BLaER1 treated with 17β-estradiol and CSF1 and Interleukin-3, amounts not matched to agents 10 nM and 100 nM (cell line): ENCODE results near the gene FRMD7.

Experiments used
- H3K27ac ChIP-seq, 11 experiments: shearing (Covaris generic); formaldehyde crosslinking; 2 replicates each; pipeline ENCODE4 v1.8.1; 2022
- H3K27me3 ChIP-seq, 11 experiments: shearing (Covaris generic); formaldehyde crosslinking; 2 replicates each; pipeline ENCODE4 v1.8.1; 2022
- H3K36me3 ChIP-seq, 11 experiments: shearing (Covaris generic); formaldehyde crosslinking; 2 replicates each; pipeline ENCODE4 v1.8.1; 2022
- H3K4me1 ChIP-seq, 10 experiments: shearing (Covaris generic); formaldehyde crosslinking; 2 replicates each; pipeline ENCODE4 v1.8.1; 2022
- H3K4me2 ChIP-seq, 11 experiments: shearing (Covaris generic); formaldehyde crosslinking; 2 replicates each; pipeline ENCODE4 v1.8.1; 2022
- H3K4me3 ChIP-seq, 10 experiments: shearing (Covaris generic); formaldehyde crosslinking; 2 replicates each; pipeline ENCODE4 v1.8.1; 2022
- H3K9ac ChIP-seq, 11 experiments: shearing (Covaris generic); formaldehyde crosslinking; 2 replicates each; pipeline ENCODE4 v1.8.1; 2022
- H3K9me3 ChIP-seq, 11 experiments: shearing (Covaris generic); formaldehyde crosslinking; replicated peaks in 1 of 11; 2 replicates each; pipeline ENCODE4 v1.8.1; 2022
- H4K20me1 ChIP-seq, 11 experiments: shearing (Covaris generic); formaldehyde crosslinking; 2 replicates each; pipeline ENCODE4 v1.8.1; 2022
- Cebpa-rat ChIP-seq, 11 experiments: shearing (Covaris generic); IDR thresholded peaks; 2 replicates each; pipeline ENCODE4 v1.8.1; 2022

Gene FRMD7

DNA sequence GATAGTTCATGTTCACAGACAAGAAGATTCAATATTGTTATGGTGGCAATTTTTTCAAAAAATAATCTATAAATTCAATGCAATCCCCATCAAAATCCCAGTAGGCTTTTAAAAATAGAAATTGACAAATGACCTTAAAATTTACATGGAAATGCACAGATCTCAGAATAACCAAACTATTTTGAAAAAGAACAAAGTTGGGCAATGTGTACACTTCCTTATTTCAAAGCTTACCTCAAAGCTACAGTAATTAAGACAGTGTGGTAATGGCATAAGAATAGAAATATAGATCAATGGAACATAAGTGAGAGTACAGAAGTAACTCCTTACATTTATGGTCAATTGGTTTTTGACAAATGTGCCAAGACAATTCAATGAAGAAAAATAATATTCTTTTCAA, 39.0 kb downstream of the FRMD7 start:
- no peak for TF ChIP-seq Cebpa-rat (IDR thresholded peaks at IDR 0.05)
- Histone ChIP-seq H3K4me2 (no peak overlapping the region), H3K27me3 (peaks cover 91 to 100% (median 99%) of the 10 kb centered on the region in 11 experiments), H3K4me3 (no peak overlapping the region), H3K9ac (no peak overlapping the region), H4K20me1 (peaks cover 0 to 10% (median 0%) of the 10 kb centered on the region in 11 experiments; a peak in 4 of 22 replicates), H3K4me1 (peaks cover 0 to 11% (median 5%) of the 10 kb centered on the region in 10 experiments; a peak in 7 of 20 replicates), H3K9me3 (no peaks in the 10 kb centered on the region), H3K36me3 (no peaks in the 10 kb centered on the region), H3K27ac (no peak overlapping the region)

DNA sequence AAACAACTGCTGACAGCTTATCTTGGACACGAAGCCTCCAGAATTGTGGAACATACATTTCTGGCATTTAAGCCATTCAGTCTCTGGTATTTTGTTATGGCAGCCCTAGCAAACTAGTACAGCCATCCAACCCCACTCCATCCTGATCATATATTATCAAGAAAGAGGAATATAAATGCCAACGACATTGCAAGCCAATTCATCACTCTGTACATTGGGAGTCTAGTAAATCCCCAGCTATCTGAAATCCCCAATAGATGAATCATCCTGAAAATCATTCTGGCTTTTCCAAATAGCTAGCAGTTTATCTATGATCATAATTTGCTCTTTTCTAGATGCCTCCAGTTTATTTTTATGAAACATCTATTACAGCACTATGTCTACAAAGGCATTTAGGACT, 41.1 kb downstream of the FRMD7 start:
- peak overlapping the region in 1 of 11 experiments; percentile 26; a peak in 1 of 22 replicates for H3K4me2 ChIP-seq
- H3K36me3 ChIP-seq: no peaks in the 10 kb centered on the region
- H3K27me3 ChIP-seq: peaks cover 91 to 100% (median 99%) of the 10 kb centered on the region in 11 experiments
- no peak overlapping the region for H3K27ac ChIP-seq
- peaks cover 0 to 3% (median 0%) of the 10 kb centered on the region in 11 experiments; a peak in 1 of 22 replicates for H4K20me1 ChIP-seq
- no peak overlapping the region for H3K9ac ChIP-seq
- H3K9me3 ChIP-seq: no peaks in the 10 kb centered on the region
- H3K4me3 ChIP-seq: no peak overlapping the region
- H3K4me1 ChIP-seq: peaks cover 0 to 11% (median 5%) of the 10 kb centered on the region in 10 experiments; a peak in 7 of 20 replicates
- TF ChIP-seq Cebpa-rat (IDR thresholded peaks at IDR 0.05): no peak

DNA sequence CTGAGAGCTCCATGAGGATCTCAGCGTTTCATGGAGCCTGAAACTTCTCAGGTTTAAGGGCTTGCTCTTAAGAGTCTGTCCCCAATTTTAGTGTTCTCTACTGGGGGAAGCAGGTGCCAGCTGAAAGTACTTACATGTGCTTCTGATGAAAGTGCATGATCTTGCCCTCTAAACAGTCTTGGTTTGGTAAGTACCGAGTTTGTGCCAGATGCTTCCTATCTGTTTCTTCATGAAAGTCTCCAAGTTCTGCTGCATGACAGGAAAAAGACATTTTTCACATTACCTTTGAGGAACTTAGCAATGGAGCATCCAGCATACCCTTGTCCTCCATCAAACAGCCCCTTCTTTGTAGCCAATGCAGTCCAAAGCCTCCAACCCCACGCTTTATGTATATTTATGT, 42.0 kb downstream of the FRMD7 start:
- H3K4me1 ChIP-seq: peaks cover 0 to 11% (median 2%) of the 10 kb centered on the region in 10 experiments; a peak in 7 of 20 replicates
- H3K36me3 ChIP-seq: no peaks in the 10 kb centered on the region
- no peaks in the 10 kb centered on the region for H3K9me3 ChIP-seq
- TF ChIP-seq Cebpa-rat (IDR thresholded peaks at IDR 0.05): no peak
- H3K9ac ChIP-seq: no peak overlapping the region
- peaks cover 91 to 100% (median 99%) of the 10 kb centered on the region in 11 experiments for H3K27me3 ChIP-seq
- H4K20me1 ChIP-seq: 0 out of 22 replicates have a peak, but pooled peaks cover 0 to 3% (median 0%) of the 10 kb centered on the region in 11 experiments
- H3K4me3 ChIP-seq: no peak overlapping the region
- no peak overlapping the region for H3K4me2 ChIP-seq
- no peak overlapping the region for H3K27ac ChIP-seq

GRCh38 chrX:132077912-132078311, 49.9 kb downstream of the FRMD7 start:
- Histone ChIP-seq H3K27me3 (peaks cover 91 to 100% (median 99%) of the 10 kb centered on the region in 11 experiments), H3K36me3 (peaks cover 0 to 25% (median 13%) of the 10 kb centered on the region in 11 experiments; a peak in 11 of 22 replicates), H3K27ac (no peak overlapping the region), H4K20me1 (peaks cover 0 to 10% (median 0%) of the 10 kb centered on the region in 11 experiments; a peak in 2 of 22 replicates), H3K4me1 (no peaks in the 10 kb centered on the region), H3K9me3 (no peaks in the 10 kb centered on the region; a peak in 1 of 22 replicates), H3K4me2 (no peak overlapping the region), H3K9ac (no peak overlapping the region), H3K4me3 (no peak overlapping the region)
- TF ChIP-seq Cebpa-rat (IDR thresholded peaks at IDR 0.05): no peak

DNA sequence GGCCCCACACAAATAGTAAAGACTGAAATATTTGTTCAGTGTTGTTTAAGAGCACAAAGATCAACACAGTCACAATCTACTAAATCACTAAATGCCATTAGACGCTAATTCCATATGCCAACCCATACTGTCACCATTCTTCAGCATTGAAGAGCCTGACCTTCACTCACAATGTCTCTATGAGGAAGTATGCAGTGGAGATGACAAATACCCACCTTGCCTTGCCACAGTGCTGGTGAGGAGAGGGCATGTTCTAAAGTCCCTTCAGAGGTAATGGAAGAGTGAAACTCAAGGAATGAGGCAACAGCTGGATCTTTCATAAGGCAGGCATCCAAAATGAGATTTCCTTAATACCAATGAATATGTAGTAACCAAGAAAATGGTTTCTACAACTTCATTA, 50.4 kb downstream of the FRMD7 start:
- no peak for TF ChIP-seq Cebpa-rat (IDR thresholded peaks at IDR 0.05)
- Histone ChIP-seq H3K27ac (no peak overlapping the region), H3K36me3 (peaks cover 0 to 30% (median 14%) of the 10 kb centered on the region in 11 experiments; a peak in 11 of 22 replicates), H3K4me2 (no peak overlapping the region), H3K9me3 (no peaks in the 10 kb centered on the region; a peak in 1 of 22 replicates), H3K9ac (no peak overlapping the region), H3K4me1 (no peaks in the 10 kb centered on the region), H3K4me3 (no peak overlapping the region), H4K20me1 (peaks cover 0 to 10% (median 0%) of the 10 kb centered on the region in 11 experiments; a peak in 2 of 22 replicates), H3K27me3 (peaks cover 91 to 100% (median 99%) of the 10 kb centered on the region in 11 experiments)

- H3K4me1 ChIP-seq: no peaks in the 10 kb centered on the region
- no peaks in the 10 kb centered on the region; a peak in 1 of 22 replicates for H3K9me3 ChIP-seq
- no peak overlapping the region for H3K9ac ChIP-seq
- peaks cover 5 to 70% (median 29%) of the 10 kb centered on the region in 11 experiments; a peak in 15 of 22 replicates for H3K36me3 ChIP-seq
- no peak overlapping the region for H3K27ac ChIP-seq
- TF ChIP-seq Cebpa-rat (IDR thresholded peaks at IDR 0.05): no peak
- peaks cover 0 to 21% (median 0%) of the 10 kb centered on the region in 11 experiments; a peak in 4 of 22 replicates for H4K20me1 ChIP-seq
- H3K27me3 ChIP-seq: peaks cover 87 to 100% (median 97%) of the 10 kb centered on the region in 11 experiments
- no peak overlapping the region for H3K4me2 ChIP-seq
- no peak overlapping the region for H3K4me3 ChIP-seq
These were observed 56.6 kb downstream of the FRMD7 start for GRCh38 chrX:132071254-132071653.

DNA sequence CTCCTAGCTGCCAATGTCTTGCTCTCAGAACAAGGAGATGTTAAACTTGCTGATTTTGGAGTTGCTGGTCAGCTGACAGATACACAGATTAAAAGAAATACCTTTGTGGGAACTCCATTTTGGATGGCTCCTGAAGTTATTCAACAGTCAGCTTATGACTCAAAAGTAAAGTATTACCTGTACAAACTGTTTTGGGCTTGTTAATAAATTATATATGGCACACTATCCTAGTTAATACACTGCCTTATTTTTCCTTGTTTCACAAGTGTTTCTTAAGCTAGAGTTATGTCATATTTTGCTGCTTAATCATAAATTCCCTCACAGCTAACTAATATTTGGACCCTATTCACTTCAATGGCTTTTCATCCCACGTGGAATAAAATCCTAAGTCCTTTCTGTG, 59.4 kb downstream of the FRMD7 start:
- H3K9me3 ChIP-seq: no peaks in the 10 kb centered on the region; a peak in 1 of 22 replicates

DNA sequence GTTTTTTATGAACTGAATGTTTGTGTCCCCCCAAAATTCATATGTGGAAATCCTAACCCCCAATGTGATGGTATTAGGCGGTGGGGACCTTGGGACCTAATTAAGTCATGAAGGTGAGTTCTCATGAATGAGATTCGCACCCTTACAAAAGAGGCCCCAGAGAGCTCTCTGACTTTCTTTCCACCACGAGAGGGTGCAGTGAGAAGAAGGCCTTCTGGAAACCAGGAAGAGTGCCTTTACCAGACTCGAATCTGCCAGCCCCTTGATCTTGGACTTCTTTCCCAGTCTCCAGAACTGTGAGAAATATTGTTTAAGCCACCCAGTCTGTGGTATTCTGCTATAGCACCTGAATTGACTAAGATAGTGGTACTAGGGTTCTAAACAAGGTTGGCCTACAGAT, 64.0 kb downstream of the FRMD7 start:
- no peaks in the 10 kb centered on the region for H3K4me1 ChIP-seq
- no peak overlapping the region for H3K9ac ChIP-seq
- TF ChIP-seq Cebpa-rat (IDR thresholded peaks at IDR 0.05): no peak
- H3K4me3 ChIP-seq: no peak overlapping the region
- peaks cover 0 to 71% (median 15%) of the 10 kb centered on the region in 11 experiments; a peak in 13 of 22 replicates for H3K36me3 ChIP-seq
- H4K20me1 ChIP-seq: peaks cover 0 to 18% (median 0%) of the 10 kb centered on the region in 11 experiments; a peak in 10 of 22 replicates
- peaks cover 95 to 100% (median 99%) of the 10 kb centered on the region in 11 experiments for H3K27me3 ChIP-seq
- no peak overlapping the region for H3K27ac ChIP-seq
- H3K4me2 ChIP-seq: no peak overlapping the region
- no peaks in the 10 kb centered on the region; a peak in 1 of 22 replicates for H3K9me3 ChIP-seq

More for the DNA sequence above, 59.4 kb downstream of the FRMD7 start:
- no peak overlapping the region for H3K9ac ChIP-seq
- peaks cover 5 to 72% (median 26%) of the 10 kb centered on the region in 11 experiments; a peak in 15 of 22 replicates for H3K36me3 ChIP-seq
- H3K27me3 ChIP-seq: peaks cover 95 to 100% (median 97%) of the 10 kb centered on the region in 11 experiments
- no peak overlapping the region for H3K27ac ChIP-seq
- no peak for TF ChIP-seq Cebpa-rat (IDR thresholded peaks at IDR 0.05)
- H4K20me1 ChIP-seq: peaks cover 0 to 17% (median 0%) of the 10 kb centered on the region in 11 experiments; a peak in 4 of 22 replicates
- H3K4me1 ChIP-seq: no peaks in the 10 kb centered on the region
- no peak overlapping the region for H3K4me2 ChIP-seq
- no peak overlapping the region for H3K4me3 ChIP-seq

- H4K20me1 ChIP-seq: peaks cover 0 to 21% (median 0%) of the 10 kb centered on the region in 11 experiments; a peak in 11 of 22 replicates
- no peaks in the 10 kb centered on the region for H3K9me3 ChIP-seq
- no peaks in the 10 kb centered on the region for H3K4me1 ChIP-seq
- peaks cover 95 to 100% (median 98%) of the 10 kb centered on the region in 11 experiments for H3K27me3 ChIP-seq
- TF ChIP-seq Cebpa-rat (IDR thresholded peaks at IDR 0.05): no peak
- no peak overlapping the region for H3K9ac ChIP-seq
- H3K4me2 ChIP-seq: no peak overlapping the region
- H3K27ac ChIP-seq: no peak overlapping the region
- no peak overlapping the region for H3K4me3 ChIP-seq
- peaks cover 0 to 66% (median 11%) of the 10 kb centered on the region in 11 experiments; a peak in 12 of 22 replicates for H3K36me3 ChIP-seq
These were observed 64.5 kb downstream of the FRMD7 start for GRCh38 chrX:132063334-132063733.
